ENCODE results near the gene ANTKMT. TPM values are rescaled to one million over a fixed set of nuclear protein-coding genes. Genes with fewer than 3 reads are reported as not detected.

The ANTKMT gene
- total RNA-seq, 2 donors from 2014 or later: 42.1 to 83.1 TPM

DNA sequence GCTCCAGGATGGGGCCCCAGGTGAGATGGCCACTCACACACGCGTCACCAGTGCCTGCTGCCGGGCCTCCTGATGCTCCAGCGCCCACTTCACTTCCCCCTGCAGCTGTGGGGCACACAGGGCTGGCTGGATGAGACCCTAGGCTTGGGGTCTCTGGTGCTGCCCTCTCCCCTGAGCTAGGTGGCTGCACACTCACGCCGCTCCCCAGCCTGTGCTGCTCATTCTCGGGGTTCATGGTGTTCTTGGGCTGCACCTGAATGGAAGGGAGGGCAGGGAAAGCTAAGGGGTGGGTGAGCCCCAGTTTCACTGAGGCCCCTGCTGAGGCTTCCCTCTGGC is 4.1 kb downstream of the ANTKMT start:
- H3K4me1 ChIP-seq: peaks cover 16% of the 10 kb centered on the region
- intact Hi-C loops (cut with DNase I): no loop called here
- H3K9me3 ChIP-seq: no peaks in the 10 kb centered on the region
- no peak for DNase-seq
- H3K27me3 ChIP-seq: peaks cover 9% of the 10 kb centered on the region
- TF ChIP-seq, protein P1, sequence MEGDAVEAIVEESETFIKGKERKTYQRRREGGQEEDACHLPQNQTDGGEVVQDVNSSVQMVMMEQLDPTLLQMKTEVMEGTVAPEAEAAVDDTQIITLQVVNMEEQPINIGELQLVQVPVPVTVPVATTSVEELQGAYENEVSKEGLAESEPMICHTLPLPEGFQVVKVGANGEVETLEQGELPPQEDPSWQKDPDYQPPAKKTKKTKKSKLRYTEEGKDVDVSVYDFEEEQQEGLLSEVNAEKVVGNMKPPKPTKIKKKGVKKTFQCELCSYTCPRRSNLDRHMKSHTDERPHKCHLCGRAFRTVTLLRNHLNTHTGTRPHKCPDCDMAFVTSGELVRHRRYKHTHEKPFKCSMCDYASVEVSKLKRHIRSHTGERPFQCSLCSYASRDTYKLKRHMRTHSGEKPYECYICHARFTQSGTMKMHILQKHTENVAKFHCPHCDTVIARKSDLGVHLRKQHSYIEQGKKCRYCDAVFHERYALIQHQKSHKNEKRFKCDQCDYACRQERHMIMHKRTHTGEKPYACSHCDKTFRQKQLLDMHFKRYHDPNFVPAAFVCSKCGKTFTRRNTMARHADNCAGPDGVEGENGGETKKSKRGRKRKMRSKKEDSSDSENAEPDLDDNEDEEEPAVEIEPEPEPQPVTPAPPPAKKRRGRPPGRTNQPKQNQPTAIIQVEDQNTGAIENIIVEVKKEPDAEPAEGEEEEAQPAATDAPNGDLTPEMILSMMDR (IDR thresholded peaks at IDR 0.05): no peak
- H3K4me3 ChIP-seq: no peak overlapping the region
- H3K27ac ChIP-seq: no peak overlapping the region
- no peaks in the 10 kb centered on the region for H3K36me3 ChIP-seq
- no peak overlapping the region for H3K9ac ChIP-seq (ENCODE audit: low read depth in 2 of 2, low read length in 2 of 2)

DNA sequence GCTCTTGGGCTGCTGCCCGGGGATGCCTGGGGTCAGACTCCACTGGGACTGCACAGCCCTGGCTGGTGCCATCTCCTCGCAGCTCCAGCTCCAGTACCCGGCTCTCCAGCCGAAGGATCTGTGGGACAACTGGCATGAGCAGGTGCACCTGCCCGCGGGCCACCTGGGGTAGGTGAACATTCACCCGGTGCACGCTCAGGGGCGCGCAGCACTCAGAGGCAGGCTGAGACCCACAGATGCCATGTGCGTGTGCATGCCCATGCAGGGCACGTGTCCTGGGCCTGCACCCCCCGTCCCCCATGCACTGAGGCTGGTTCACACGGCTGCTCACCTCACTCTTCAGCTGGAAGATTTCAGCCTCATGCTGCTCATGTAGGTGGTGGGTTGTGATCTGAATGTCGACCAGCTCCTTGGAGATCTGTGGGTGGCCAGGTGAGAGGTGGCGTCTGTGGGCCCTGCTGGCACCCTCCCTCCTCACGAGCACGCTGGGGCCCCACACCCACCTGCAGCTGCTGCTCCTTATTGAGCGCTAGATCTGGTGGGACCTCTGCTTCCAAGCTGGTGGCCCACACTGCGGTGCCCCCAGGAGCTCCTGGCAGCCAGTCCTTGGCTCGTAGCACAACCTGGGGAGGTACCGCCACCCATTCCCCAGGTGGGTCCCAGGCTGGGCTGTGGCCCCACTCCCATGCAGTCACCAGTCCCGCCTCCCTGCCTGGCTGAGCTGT is 4.7 kb downstream of the ANTKMT start:
- no peak for DNase-seq
- H3K36me3 ChIP-seq: no peaks in the 10 kb centered on the region
- H3K9ac ChIP-seq (ENCODE audit: low read depth in 2 of 2, low read length in 2 of 2): no peak overlapping the region
- intact Hi-C loops (cut with DNase I): no loop called here
- no peak overlapping the region for H3K27ac ChIP-seq
- TF ChIP-seq, protein P1 (IDR thresholded peaks at IDR 0.05): no peak
- no peak overlapping the region for H3K4me3 ChIP-seq
- peaks cover 9% of the 10 kb centered on the region for H3K27me3 ChIP-seq
- peaks cover 13% of the 10 kb centered on the region for H3K4me1 ChIP-seq
- no peaks in the 10 kb centered on the region for H3K9me3 ChIP-seq

DNA sequence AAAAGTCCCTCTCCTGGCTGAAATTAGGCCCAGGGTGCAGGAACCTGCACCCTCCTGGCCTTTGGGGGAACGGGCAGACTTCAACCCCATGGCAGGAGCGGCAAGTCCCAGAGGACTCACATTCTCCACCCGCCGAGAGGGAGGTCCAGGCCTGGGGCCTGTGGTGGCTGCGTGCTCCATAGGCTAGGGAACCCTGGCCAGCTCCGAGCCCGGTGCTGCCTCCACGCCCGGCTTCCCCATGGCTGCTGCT is 5.2 kb downstream of the ANTKMT start:
- H3K9ac ChIP-seq (ENCODE audit: low read depth in 2 of 2, low read length in 2 of 2): no peak overlapping the region
- no peak overlapping the region for H3K27ac ChIP-seq
- peaks cover 9% of the 10 kb centered on the region for H3K27me3 ChIP-seq
- DNase-seq: no peak
- H3K36me3 ChIP-seq: no peaks in the 10 kb centered on the region
- peaks cover 13% of the 10 kb centered on the region for H3K4me1 ChIP-seq
- no peaks in the 10 kb centered on the region for H3K9me3 ChIP-seq
- intact Hi-C loops (cut with DNase I): no loop called here
- no peak overlapping the region for H3K4me3 ChIP-seq
- TF ChIP-seq, protein P1 (IDR thresholded peaks at IDR 0.05): no peak

DNA sequence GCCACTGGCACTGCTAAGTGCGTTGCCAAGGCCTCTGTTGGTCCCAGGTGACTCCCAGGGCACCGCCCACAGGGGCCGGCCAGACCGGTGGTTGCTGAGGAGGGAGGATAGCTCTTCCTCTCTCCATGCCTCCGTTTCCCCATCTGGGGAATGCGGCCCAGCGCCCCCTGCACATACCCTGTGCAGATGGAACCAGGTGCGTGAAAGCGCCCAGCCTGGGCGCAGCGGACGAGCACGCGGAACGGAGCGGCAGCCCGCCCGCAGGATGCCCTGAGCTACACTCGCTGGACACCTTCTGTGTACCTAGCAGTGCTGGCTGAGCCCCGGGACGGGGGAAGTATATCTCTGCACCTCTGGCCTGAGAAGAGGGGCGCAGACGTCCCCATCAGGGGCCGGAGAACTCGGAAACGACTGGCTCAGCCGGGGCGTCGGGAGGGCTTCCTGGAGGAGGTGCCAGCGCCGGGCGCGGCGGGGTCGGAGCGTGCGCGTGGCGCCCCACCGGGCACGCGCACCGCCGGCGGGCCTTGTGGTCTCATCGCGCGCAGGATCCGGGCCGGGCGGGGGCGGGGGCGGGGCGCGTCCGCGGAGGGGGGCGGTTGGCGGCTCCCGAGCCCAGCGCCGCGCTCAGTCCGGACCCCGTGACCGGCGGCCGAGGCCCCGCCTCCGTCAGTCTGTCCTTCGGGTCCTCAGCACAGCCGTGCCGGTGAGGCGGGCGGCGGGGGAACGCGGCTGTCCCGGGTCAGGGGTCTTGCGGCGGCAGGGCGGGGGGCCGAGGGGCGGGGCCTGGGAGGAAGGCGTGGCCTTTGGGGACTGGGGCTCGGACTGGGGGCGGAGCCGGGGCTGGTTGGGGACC is 5.7 kb downstream of the ANTKMT start, which contains the start of the genes CCDC78 and HAGHL:
TSS of gene CCDC78 (minus strand) at position 6 of the 853 bp plus-strand sequence. CDS start 76 bp downstream, outside the sequence.
TSS of gene HAGHL (plus strand) at position 669 of the 853 bp plus-strand sequence. CDS start 404 bp downstream, outside the sequence.
- H3K27me3 ChIP-seq: peaks cover 9% of the 10 kb centered on the region
- H3K27ac ChIP-seq: no peak within 1 kb of the TSS
- TF ChIP-seq, protein P1 (IDR thresholded peaks at IDR 0.05): no peak
- no peaks in the 10 kb centered on the region for H3K9me3 ChIP-seq
- peak within 1 kb of the TSS; percentile 42 for H3K4me3 ChIP-seq
- DNase-seq: peak; percentile 80
- no peaks in the 10 kb centered on the region for H3K36me3 ChIP-seq
- peaks cover 13% of the 10 kb centered on the region for H3K4me1 ChIP-seq
- peak within 1 kb of the TSS; percentile 12 to 16 for H3K9ac ChIP-seq (ENCODE audit: low read depth in 2 of 2, low read length in 2 of 2)
- intact Hi-C loops (cut with DNase I): no loop called here

DNA sequence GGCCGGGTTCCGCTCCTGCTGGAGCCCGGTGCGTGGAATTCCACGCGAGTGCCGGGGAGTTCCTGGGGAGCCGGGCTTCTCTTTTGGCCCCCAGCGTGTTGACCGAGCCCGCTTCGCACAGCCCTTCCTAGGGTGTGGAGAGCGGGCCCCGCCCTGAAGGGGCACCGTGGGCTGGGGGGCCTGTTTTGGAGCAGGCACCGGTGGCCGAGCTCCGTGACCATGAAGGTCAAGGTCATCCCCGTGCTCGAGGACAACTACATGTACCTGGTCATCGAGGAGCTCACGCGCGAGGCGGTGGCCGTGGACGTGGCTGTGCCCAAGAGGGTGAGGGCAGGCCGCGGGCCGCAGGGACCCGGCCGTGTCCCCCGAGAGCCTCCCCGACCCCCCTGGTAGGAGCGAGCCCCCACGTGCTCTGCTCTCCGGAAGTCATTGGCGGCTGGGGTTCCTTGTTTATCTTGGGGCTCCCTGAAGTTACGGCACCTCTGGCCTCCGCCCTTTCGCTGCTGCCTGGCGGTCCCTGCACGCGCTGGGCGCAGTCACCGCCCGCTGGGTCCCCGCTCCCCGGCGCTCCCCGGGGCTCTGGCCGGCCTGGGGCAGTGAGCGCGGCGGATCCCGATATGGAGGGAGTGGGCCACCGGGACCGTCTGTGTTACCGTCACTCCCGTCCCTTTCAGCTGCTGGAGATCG is 6.5 kb downstream of the ANTKMT start:
- DNase-seq: peak; percentile 39
- TF ChIP-seq, protein P1 (IDR thresholded peaks at IDR 0.05): no peak
- H3K4me3 ChIP-seq: peak overlapping the region; percentile 42
- H3K36me3 ChIP-seq: no peaks in the 10 kb centered on the region
- no peaks in the 10 kb centered on the region for H3K9me3 ChIP-seq
- H3K27ac ChIP-seq: no peak overlapping the region
- peaks cover 9% of the 10 kb centered on the region for H3K27me3 ChIP-seq
- H3K9ac ChIP-seq (ENCODE audit: low read depth in 2 of 2, low read length in 2 of 2): peak overlapping the region; percentile 12 to 16
- H3K4me1 ChIP-seq: peaks cover 13% of the 10 kb centered on the region
- intact Hi-C loops (cut with DNase I): no loop called here

Measured in colonic mucosa (tissue), 4 donors.